Dendritic cell treated with granulocyte-macrophage colony-stimulating factor and Interleukin-4, amounts not matched to agents 40 ng/mL and 50 ng/mL, for 4 days (primary cell): ENCODE measurements around the gene EFEMP1.
A peak's percentile ranks its signal among the peaks of the same experiment; 100 is the strongest.
"Not testable (repeated sequence)": the region's sequence is repeated elsewhere in the genome, so short reads cannot be mapped to it uniquely, and the experiment has no call there.

Experiments
- H3K27ac Mint-ChIP-seq: one replicate; pipeline ENCODE4 v1.8.0; 2022; ENCODE audit warnings: mild to moderate bottlenecking, mixed read lengths
- H3K27me3 Mint-ChIP-seq: one replicate; pipeline ENCODE4 v1.8.0; 2022; ENCODE audit warnings: mild to moderate bottlenecking, mixed read lengths
- H3K36me3 Mint-ChIP-seq: one replicate; pipeline ENCODE4 v1.8.0; 2022; ENCODE audit warnings: low read depth, mixed read lengths
- H3K4me1 Mint-ChIP-seq: one replicate; pipeline ENCODE4 v1.8.0; 2022; ENCODE audit warnings: low read depth, mixed read lengths
- H3K4me3 Mint-ChIP-seq: one replicate; pipeline ENCODE4 v1.8.0; 2022; ENCODE audit warnings: mild to moderate bottlenecking, moderate library complexity, mixed read lengths
- H3K9me3 Mint-ChIP-seq: one replicate; pipeline ENCODE4 v1.8.0; 2022; ENCODE audit warnings: mixed read lengths
- intact Hi-C: fragments of 100-400 bp; cut with micrococcal nuclease; formaldehyde crosslinking; loops from one replicate; pipeline ENCODE4 v1.15.0; 2022

The EFEMP1 gene

GRCh38 chr2:55859875-55860274, 63.7 kb downstream of the EFEMP1 start:
- H3K27ac Mint-ChIP-seq = no peak overlapping the region
- intact Hi-C loops = no loop called here

GRCh38 chr2:55857766-55858165, 65.8 kb downstream of the EFEMP1 start:
- H3K36me3 Mint-ChIP-seq = no peaks in the 10 kb centered on the region
- peaks cover 11% of the 10 kb centered on the region for H3K9me3 Mint-ChIP-seq
- peaks cover 9% of the 10 kb centered on the region for H3K4me1 Mint-ChIP-seq
- H3K27ac Mint-ChIP-seq = no peak overlapping the region
- no peak overlapping the region for H3K4me3 Mint-ChIP-seq
- intact Hi-C loops = no loop called here
- H3K27me3 Mint-ChIP-seq = peaks cover 2% of the 10 kb centered on the region

More at GRCh38 chr2:55859875-55860274, 63.7 kb downstream of the EFEMP1 start:
- H3K4me3 Mint-ChIP-seq = no peak overlapping the region
- H3K36me3 Mint-ChIP-seq = no peaks in the 10 kb centered on the region
- peaks cover 2% of the 10 kb centered on the region for H3K27me3 Mint-ChIP-seq
- peaks cover 9% of the 10 kb centered on the region for H3K4me1 Mint-ChIP-seq
- no peaks in the 10 kb centered on the region for H3K9me3 Mint-ChIP-seq

- peaks cover 4% of the 10 kb centered on the region for H3K4me1 Mint-ChIP-seq
- peaks cover 2% of the 10 kb centered on the region for H3K27me3 Mint-ChIP-seq
- intact Hi-C loops = no loop called here
- H3K27ac Mint-ChIP-seq = no peak overlapping the region
- H3K4me3 Mint-ChIP-seq = no peak overlapping the region
- no peaks in the 10 kb centered on the region for H3K36me3 Mint-ChIP-seq
- H3K9me3 Mint-ChIP-seq = peaks cover 17% of the 10 kb centered on the region
Measured at GRCh38 chr2:55856936-55857335, 66.6 kb downstream of the EFEMP1 start.

- intact Hi-C loops = no loop called here
- no peak overlapping the region for H3K27ac Mint-ChIP-seq
- H3K27me3 Mint-ChIP-seq = no peaks in the 10 kb centered on the region
- peaks cover 16% of the 10 kb centered on the region for H3K9me3 Mint-ChIP-seq
- no peaks in the 10 kb centered on the region for H3K36me3 Mint-ChIP-seq
- peaks cover 11% of the 10 kb centered on the region for H3K4me1 Mint-ChIP-seq
- H3K4me3 Mint-ChIP-seq = no peak overlapping the region
Measured at GRCh38 chr2:55848096-55848495, 75.5 kb downstream of the EFEMP1 start.

GRCh38 chr2:55846426-55846825, 77.2 kb downstream of the EFEMP1 start:
- no peaks in the 10 kb centered on the region for H3K36me3 Mint-ChIP-seq
- peaks cover 11% of the 10 kb centered on the region for H3K4me1 Mint-ChIP-seq
- no peak overlapping the region for H3K4me3 Mint-ChIP-seq
- H3K27me3 Mint-ChIP-seq = no peaks in the 10 kb centered on the region
- intact Hi-C loops = no loop called here
- H3K27ac Mint-ChIP-seq = no peak overlapping the region
- H3K9me3 Mint-ChIP-seq = peaks cover 8% of the 10 kb centered on the region

- Mint-ChIP-seq H3K4me1 (peaks cover 11% of the 10 kb centered on the region), H3K4me3 (no peak overlapping the region), H3K27ac (peak overlapping the region; percentile 61), H3K9me3 (peaks cover 8% of the 10 kb centered on the region), H3K36me3 (no peaks in the 10 kb centered on the region), H3K27me3 (no peaks in the 10 kb centered on the region)
- intact Hi-C loops = no loop called here
Measured at GRCh38 chr2:55844986-55845385, 78.6 kb downstream of the EFEMP1 start.

GRCh38 chr2:55843994-55844345, 79.6 kb downstream of the EFEMP1 start:
- intact Hi-C loops = no loop called here
- Mint-ChIP-seq H3K36me3 (no peaks in the 10 kb centered on the region), H3K4me3 (no peak overlapping the region), H3K4me1 (peaks cover 11% of the 10 kb centered on the region), H3K9me3 (peaks cover 8% of the 10 kb centered on the region), H3K27me3 (no peaks in the 10 kb centered on the region), H3K27ac (no peak overlapping the region)

- Mint-ChIP-seq H3K4me3 (no peak overlapping the region), H3K36me3 (no peaks in the 10 kb centered on the region), H3K4me1 (peaks cover 9% of the 10 kb centered on the region), H3K27ac (no peak overlapping the region), H3K27me3 (no peaks in the 10 kb centered on the region), H3K9me3 (peaks cover 8% of the 10 kb centered on the region)
- intact Hi-C loops = no loop called here
Measured at GRCh38 chr2:55843096-55843993, 80.2 kb downstream of the EFEMP1 start.

GRCh38 chr2:55842046-55842445, 81.5 kb downstream of the EFEMP1 start:
- peaks cover 5% of the 10 kb centered on the region for H3K4me1 Mint-ChIP-seq
- no peak overlapping the region for H3K27ac Mint-ChIP-seq
- intact Hi-C loops = no loop called here

GRCh38 chr2:55840460-55840859, 83.1 kb downstream of the EFEMP1 start:
- intact Hi-C loops = no loop called here
- Mint-ChIP-seq H3K36me3 (no peaks in the 10 kb centered on the region), H3K9me3 (peaks cover 17% of the 10 kb centered on the region), H3K27ac (no peak overlapping the region), H3K4me3 (no peak overlapping the region), H3K4me1 (peaks cover 5% of the 10 kb centered on the region), H3K27me3 (peaks cover 4% of the 10 kb centered on the region)

More at GRCh38 chr2:55842046-55842445, 81.5 kb downstream of the EFEMP1 start:
- peaks cover 8% of the 10 kb centered on the region for H3K9me3 Mint-ChIP-seq
- peaks cover 2% of the 10 kb centered on the region for H3K27me3 Mint-ChIP-seq
- H3K4me3 Mint-ChIP-seq = no peak overlapping the region
- H3K36me3 Mint-ChIP-seq = no peaks in the 10 kb centered on the region

GRCh38 chr2:55839182-55839819, 84.3 kb downstream of the EFEMP1 start:
- Mint-ChIP-seq H3K27ac (no peak overlapping the region), H3K4me1 (peaks cover under 1% of the 10 kb centered on the region), H3K27me3 (peaks cover 7% of the 10 kb centered on the region), H3K36me3 (no peaks in the 10 kb centered on the region), H3K4me3 (no peak overlapping the region), H3K9me3 (peaks cover 10% of the 10 kb centered on the region)
- intact Hi-C loops = no loop called here

GRCh38 chr2:55838653-55839052, 84.9 kb downstream of the EFEMP1 start:
- Mint-ChIP-seq H3K27ac (no peak overlapping the region), H3K4me3 (no peak overlapping the region), H3K9me3 (peaks cover 8% of the 10 kb centered on the region), H3K27me3 (peaks cover 7% of the 10 kb centered on the region), H3K4me1 (no peaks in the 10 kb centered on the region), H3K36me3 (no peaks in the 10 kb centered on the region)
- intact Hi-C loops = no loop called here

GRCh38 chr2:55838117-55838516, 85.5 kb downstream of the EFEMP1 start:
- H3K4me3 Mint-ChIP-seq, H3K27ac Mint-ChIP-seq, intact Hi-C loops, H3K36me3 Mint-ChIP-seq, H3K27me3 Mint-ChIP-seq, H3K4me1 Mint-ChIP-seq, H3K9me3 Mint-ChIP-seq: not testable (repeated sequence)

- no peak overlapping the region for H3K4me3 Mint-ChIP-seq
- H3K4me1 Mint-ChIP-seq = no peaks in the 10 kb centered on the region
- H3K9me3 Mint-ChIP-seq = peaks cover 8% of the 10 kb centered on the region
- intact Hi-C loops = no loop called here
- H3K27ac Mint-ChIP-seq = no peak overlapping the region
- no peaks in the 10 kb centered on the region for H3K36me3 Mint-ChIP-seq
- peaks cover 7% of the 10 kb centered on the region for H3K27me3 Mint-ChIP-seq
Measured at GRCh38 chr2:55837073-55837472, 86.5 kb downstream of the EFEMP1 start.
